ENCODE data around the gene NEUROG1. TPM values are rescaled to one million over a fixed set of nuclear protein-coding genes. Genes with fewer than 3 reads are reported as not detected.

Gene NEUROG1
- total and polyA plus RNA-seq, 10 of the 15 experiments (the other 5 are each of a cell fraction or from before 2014, with no cell fraction given): not detected

- TF ChIP-seq PBX3 (IDR thresholded peaks at IDR 0.05; ENCODE audit: insufficient replicate concordance, low read depth, low read length) (no peak), RCOR1 (conservative IDR thresholded peaks at IDR 0.05; ENCODE audit: low read depth, low read length) (no peak)
- TF ChIP-seq, protein P1, sequence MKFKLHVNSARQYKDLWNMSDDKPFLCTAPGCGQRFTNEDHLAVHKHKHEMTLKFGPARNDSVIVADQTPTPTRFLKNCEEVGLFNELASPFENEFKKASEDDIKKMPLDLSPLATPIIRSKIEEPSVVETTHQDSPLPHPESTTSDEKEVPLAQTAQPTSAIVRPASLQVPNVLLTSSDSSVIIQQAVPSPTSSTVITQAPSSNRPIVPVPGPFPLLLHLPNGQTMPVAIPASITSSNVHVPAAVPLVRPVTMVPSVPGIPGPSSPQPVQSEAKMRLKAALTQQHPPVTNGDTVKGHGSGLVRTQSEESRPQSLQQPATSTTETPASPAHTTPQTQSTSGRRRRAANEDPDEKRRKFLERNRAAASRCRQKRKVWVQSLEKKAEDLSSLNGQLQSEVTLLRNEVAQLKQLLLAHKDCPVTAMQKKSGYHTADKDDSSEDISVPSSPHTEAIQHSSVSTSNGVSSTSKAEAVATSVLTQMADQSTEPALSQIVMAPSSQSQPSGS (IDR thresholded peaks at IDR 0.05; ENCODE audit: low read length): no peak
Observed at GRCh38 chr5:135556620-135557019, 20.9 kb upstream of the NEUROG1 start (continued).

DNA sequence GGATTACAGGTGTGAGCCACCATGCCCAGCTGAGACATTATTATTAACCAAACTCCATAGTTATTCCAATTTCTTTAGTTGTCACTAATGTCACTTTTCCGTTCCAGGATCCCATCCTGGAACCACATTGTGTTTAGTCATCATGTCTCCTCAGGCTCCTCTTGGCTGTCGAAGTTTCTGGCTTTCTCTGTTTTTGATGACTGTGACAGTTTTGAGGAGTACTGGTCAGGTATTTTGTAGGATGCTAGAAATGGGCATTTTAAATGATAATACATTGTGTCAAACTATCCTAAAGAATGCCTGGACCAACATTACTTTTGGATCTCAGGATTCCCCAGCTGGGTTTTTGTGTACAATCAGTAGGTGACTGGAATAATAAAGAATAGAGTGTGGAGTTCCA, 19.8 kb upstream of the NEUROG1 start:
- Histone ChIP-seq H4K20me1 (ENCODE audit: control insufficient read depth, insufficient read depth) (no peaks in the 10 kb centered on the region), H3K4me3 (no peak overlapping the region), H3K27ac (ENCODE audit: control insufficient read depth, insufficient read depth) (no peak overlapping the region), H2AFZ (ENCODE audit: control insufficient read depth, low read depth, low read length) (no peak overlapping the region), H3K27me3 (replicated peaks in 1 of 2; ENCODE audit: control insufficient read depth in 2 of 2, insufficient read depth in 2 of 2, low read length in 1 of 2) (peaks cover 0 to 3% of the 10 kb centered on the region in 2 experiments; a peak in 2 of 4 replicates), H3K36me3 (ENCODE audit: control insufficient read depth in 2 of 2, insufficient read depth in 2 of 2, low read length in 1 of 2) (no peaks in the 10 kb centered on the region), H3K9me3 (replicated peaks; ENCODE audit: control insufficient read depth, insufficient read depth, low read length) (no peaks in the 10 kb centered on the region; the same call in 2 of the 3 replicates), H3K9ac (ENCODE audit: control insufficient read depth, insufficient read depth, low read length) (no peak overlapping the region), H3K4me2 (ENCODE audit: control insufficient read depth, insufficient read depth) (no peak overlapping the region), H3K4me1 (ENCODE audit: control insufficient read depth, insufficient read depth, low read length) (no peaks in the 10 kb centered on the region), H3K79me2 (ENCODE audit: control insufficient read depth, insufficient read depth, low read length) (no peaks in the 10 kb centered on the region)
- DNase-seq (ENCODE audit: low read depth, low spot score) (no peak), ATAC-seq (no peak), FAIRE-seq (no peak)
- in situ Hi-C loops (cut with MboI) (loop anchor here (5.0 kb wide), 1 partner anchor 277 kb away; the partner anchor contains the start of gene SLC25A48), intact Hi-C loops (cut with micrococcal nuclease; ENCODE audit: unreplicated experiment) (no loop called here)
- WGBS (ENCODE audit: insufficient coverage, insufficient replicate concordance, low lambda C conversion rate, missing lambda C conversion rate): 5% methylated on average over 2 of the region's 2 CpGs
- no TSS peak for BruUV-seq (replicated peaks)
- CTCF ChIA-PET: interaction anchor here (8.4 to 10.9 kb wide), 2 partner anchors 9 to 93 kb away, joined by 104 to 363 read pairs; no protein-coding TSS in a partner anchor
- SMC1A ChIA-PET (ENCODE audit: uncharacterized antibody, unreplicated experiment): interaction anchor here (1.4 kb wide), 1 partner anchor 11 kb away, joined by 5 read pairs; no protein-coding TSS in a partner anchor
- POLR2A ChIA-PET: no interaction called here
- RAD21 ChIA-PET (ENCODE audit: unreplicated experiment): no interaction called here
- TF ChIP-seq E2F4 (IDR thresholded peaks at IDR 0.05; ENCODE audit: low read depth, low read length) (no peak), ZBTB4 (CRISPR knock-in tag; IDR thresholded peaks at IDR 0.05) (no peak), KLF5 (IDR thresholded peaks at IDR 0.05; ENCODE audit: partially characterized antibody) (no peak), SREBF1 (IDR thresholded peaks at IDR 0.05; ENCODE audit: low read length) (no peak), PML (IDR thresholded peaks at IDR 0.05; ENCODE audit: low read length) (no peak), CHD2 (IDR thresholded peaks at IDR 0.05; ENCODE audit: borderline replicate concordance, low read depth, low read length) (no peak), CEBPB (IDR thresholded peaks at IDR 0.05; ENCODE audit: borderline replicate concordance in 1 of 2, low read depth in 2 of 2, low read length in 2 of 2) (no peak)
- TF ChIP-seq, protein P2, sequence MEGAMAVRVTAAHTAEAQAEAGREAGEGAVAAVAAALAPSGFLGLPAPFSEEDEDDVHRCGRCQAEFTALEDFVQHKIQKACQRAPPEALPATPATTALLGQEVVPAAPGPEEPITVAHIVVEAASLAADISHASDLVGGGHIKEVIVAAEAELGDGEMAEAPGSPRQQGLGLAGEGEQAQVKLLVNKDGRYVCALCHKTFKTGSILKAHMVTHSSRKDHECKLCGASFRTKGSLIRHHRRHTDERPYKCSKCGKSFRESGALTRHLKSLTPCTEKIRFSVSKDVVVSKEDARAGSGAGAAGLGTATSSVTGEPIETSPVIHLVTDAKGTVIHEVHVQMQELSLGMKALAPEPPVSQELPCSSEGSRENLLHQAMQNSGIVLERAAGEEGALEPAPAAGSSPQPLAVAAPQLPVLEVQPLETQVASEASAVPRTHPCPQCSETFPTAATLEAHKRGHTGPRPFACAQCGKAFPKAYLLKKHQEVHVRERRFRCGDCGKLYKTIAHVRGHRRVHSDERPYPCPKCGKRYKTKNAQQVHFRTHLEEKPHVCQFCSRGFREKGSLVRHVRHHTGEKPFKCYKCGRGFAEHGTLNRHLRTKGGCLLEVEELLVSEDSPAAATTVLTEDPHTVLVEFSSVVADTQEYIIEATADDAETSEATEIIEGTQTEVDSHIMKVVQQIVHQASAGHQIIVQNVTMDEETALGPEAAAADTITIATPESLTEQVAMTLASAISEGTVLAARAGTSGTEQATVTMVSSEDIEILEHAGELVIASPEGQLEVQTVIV (IDR thresholded peaks at IDR 0.05; ENCODE audit: borderline replicate concordance, partially characterized antibody): no peak

Data from GM12878 (cell line).